GM12801 (cell line): ENCODE measurements around the gene DRICH1.

ENCODE experiments used
- CTCF ChIP-seq: IDR thresholded peaks from one replicate; pipeline ENCODE4 v1.5.1; 2011; ENCODE audit warnings: control low read depth; ENCODE audit not compliant: insufficient read length; ENCODE audit errors: extremely low read depth

The DRICH1 gene

DNA sequence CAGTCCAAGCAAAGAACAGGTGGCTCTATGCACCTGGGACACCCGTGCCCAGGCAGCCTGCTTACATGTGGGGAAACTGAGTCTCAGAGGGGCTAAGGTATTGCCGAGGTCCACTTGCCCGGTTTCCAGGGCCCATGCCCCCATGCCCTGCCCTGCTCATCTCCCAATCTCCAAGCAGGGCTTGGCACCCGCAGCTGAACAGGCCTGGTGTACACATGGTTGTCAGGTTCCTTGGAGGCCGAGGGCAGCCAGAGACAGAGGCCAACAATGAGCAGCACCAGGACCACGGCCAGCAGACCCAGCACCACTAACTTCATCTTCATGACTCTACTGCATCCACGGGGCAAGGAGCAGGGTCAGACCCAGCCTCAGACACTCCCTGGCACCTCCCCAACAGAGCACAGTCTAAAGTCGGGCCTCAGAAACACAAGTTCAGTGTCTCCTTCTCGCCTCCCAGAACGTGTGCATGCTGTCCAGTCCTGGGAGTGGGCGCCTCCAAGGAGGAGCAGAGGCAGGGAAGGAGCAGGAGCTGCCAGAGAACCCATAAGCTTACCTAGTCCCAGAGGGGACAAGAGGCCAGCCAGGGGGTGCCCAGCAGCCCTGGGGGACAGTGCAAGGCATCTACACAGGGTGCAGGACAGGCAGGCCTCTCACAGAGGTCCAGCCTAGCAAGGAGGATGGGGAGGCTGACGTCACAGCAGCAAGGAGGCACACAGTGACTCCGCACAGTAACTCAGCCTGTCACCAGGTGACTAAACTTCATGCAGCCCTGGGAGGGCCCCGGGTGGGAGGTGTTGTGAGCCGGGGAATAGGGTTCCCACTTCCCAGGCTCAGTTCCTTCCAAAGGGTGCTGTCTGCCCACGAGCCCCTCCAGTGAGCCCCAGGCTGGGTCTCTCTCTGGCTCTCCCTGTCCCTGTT lies 38.5 kb upstream of the DRICH1 start:
- no peak for TF ChIP-seq CTCF

GRCh38 chr22:23657727-23658126 lies 25.6 kb upstream of the DRICH1 start:
- no peak for TF ChIP-seq CTCF

DNA sequence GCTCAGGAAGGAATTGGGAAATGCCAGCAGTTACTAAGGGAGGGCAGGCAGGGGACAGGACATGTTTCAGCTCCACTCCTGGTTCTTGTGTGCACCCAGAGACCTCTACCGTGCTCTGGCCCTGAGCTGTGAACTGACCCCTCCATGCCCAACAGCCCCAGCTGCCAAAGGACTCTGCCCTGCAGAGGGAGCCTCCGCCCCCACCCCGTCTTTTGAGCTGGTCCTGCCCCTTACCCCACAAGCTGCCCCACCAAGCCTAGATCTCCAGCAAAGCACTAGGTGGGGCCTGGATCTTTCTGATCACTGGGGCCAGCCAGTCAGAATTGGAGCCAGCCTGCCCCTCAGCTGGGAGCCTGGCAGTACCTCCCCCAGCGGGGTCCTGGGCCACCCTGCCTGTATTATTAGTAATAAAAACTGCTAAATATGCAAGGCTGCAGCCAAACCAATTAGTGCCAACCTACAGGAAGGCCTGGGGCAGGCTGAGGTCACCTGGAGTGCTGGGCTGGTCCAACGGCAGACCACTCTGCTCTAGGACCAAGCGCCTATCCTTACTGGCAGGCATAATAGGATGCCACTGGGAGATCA lies 23.9 kb upstream of the DRICH1 start:
- TF ChIP-seq CTCF: no peak

- no peak for TF ChIP-seq CTCF
These were observed 20.6 kb upstream of the DRICH1 start for GRCh38 chr22:23652711-23653110.

GRCh38 chr22:23652286-23652685 lies 20.2 kb upstream of the DRICH1 start:
- no peak for TF ChIP-seq CTCF

DNA sequence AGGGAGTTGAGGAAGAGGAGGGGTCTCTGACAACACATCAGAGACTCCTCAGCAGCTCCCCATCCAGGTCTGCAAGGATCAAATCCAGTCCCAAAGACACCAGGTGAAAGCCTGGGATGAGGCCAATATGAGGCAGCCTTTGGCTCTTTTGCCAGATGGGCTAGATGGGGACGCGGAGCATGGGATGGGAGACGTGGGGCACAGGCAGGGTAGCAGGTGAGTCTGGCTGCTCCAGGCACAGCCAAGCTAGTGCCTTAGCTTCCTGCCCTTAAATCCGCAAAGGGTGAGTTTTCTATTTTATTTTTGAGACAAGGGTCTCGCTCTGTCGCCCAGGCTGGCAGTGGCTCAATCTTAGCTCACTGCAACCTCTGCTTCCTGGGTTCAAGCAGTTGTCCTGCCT lies 19.6 kb upstream of the DRICH1 start:
- TF ChIP-seq CTCF: no peak

GRCh38 chr22:23649071-23649501 lies 17.0 kb upstream of the DRICH1 start:
- TF ChIP-seq CTCF: no peak
